Activated T-helper 1 cell treated with anti-CD3 and anti-CD28 coated beads, Interleukin-2, amount 50 U/mL, for 16 hours (primary cell): ENCODE measurements around the gene ANKRD1.

ENCODE experiments used
- DNase-seq, 2 donors: peaks; one replicate each; pipeline ENCODE4 v3.0.0-alpha.2; 2020; ENCODE audit warnings: low read depth in 1 of 2, low spot score in 1 of 2

The ANKRD1 gene

GRCh38 chr10:90935581-90936275 lies 14.8 kb upstream of the ANKRD1 start:
- no peak for DNase-seq

GRCh38 chr10:90930971-90931871 lies 10.3 kb upstream of the ANKRD1 start:
- DNase-seq = no peak

GRCh38 chr10:90930070-90930837 lies 9.4 kb upstream of the ANKRD1 start:
- DNase-seq = no peak

- DNase-seq = no peak
These were observed 8.3 kb upstream of the ANKRD1 start for GRCh38 chr10:90929179-90929578.

GRCh38 chr10:90927293-90927692 lies 6.4 kb upstream of the ANKRD1 start:
- no peak for DNase-seq

GRCh38 chr10:90925079-90926029 lies 4.5 kb upstream of the ANKRD1 start:
- DNase-seq = no peak

- no peak for DNase-seq
These were observed 3.7 kb upstream of the ANKRD1 start for GRCh38 chr10:90924552-90924951.

GRCh38 chr10:90923111-90923731 lies 2.3 kb upstream of the ANKRD1 start:
- no peak for DNase-seq

GRCh38 chr10:90921906-90922305 lies 1.0 kb upstream of the ANKRD1 start:
- DNase-seq = no peak

- DNase-seq = no peak
These were observed 958 bp downstream of the ANKRD1 start for GRCh38 chr10:90919683-90920574.

- DNase-seq = no peak
These were observed 2.9 kb downstream of the ANKRD1 start for GRCh38 chr10:90917968-90918318.

- DNase-seq = no peak
These were observed 3.5 kb downstream of the ANKRD1 start for GRCh38 chr10:90917238-90917967.

GRCh38 chr10:90916392-90917237 lies 4.3 kb downstream of the ANKRD1 start:
- DNase-seq = no peak

- DNase-seq = no peak
These were observed 5.2 kb downstream of the ANKRD1 start for GRCh38 chr10:90915766-90916075.

- DNase-seq = no peak
These were observed 5.7 kb downstream of the ANKRD1 start for GRCh38 chr10:90914992-90915765.

- no peak for DNase-seq
These were observed 7.0 kb downstream of the ANKRD1 start for GRCh38 chr10:90913774-90914420.
